Measurements from ENCODE around the gene CASP8AP2. TPM values are rescaled to one million over a fixed set of nuclear protein-coding genes. Genes with fewer than 3 reads are reported as not detected.

CASP8AP2 gene
- total RNA-seq, 2 donors from 2014 or later, result 12.9 to 13.3 TPM

Other genes with a start within 250 kb of the CASP8AP2 start
- 10 to 100 TPM; 36.2 to 39.7 TPM for gene LYRM2, start 191.1 kb upstream of the CASP8AP2 start, total RNA-seq
- gene MDN1, start 10.1 kb upstream of the CASP8AP2 start, total RNA-seq, result 10 to 100 TPM; 21.6 to 25.7 TPM
- not detected for gene GJA10, start 64.6 kb downstream of the CASP8AP2 start, total RNA-seq

Measured in left colon (tissue), 2 donors.